Left ventricle myocardium inferior (tissue), 1 donor: Measurements from ENCODE around the gene AGO4. TPM values are rescaled to one million over a fixed set of nuclear protein-coding genes. Genes with fewer than 3 reads are reported as not detected.

Experiments
- DNase-seq: peaks from one replicate; pipeline ENCODE4 v3.0.0-alpha.2; 2020
- H3K27ac ChIP-seq: fragments of 200-600 bp; replicated peaks from 2 replicates; pipeline ENCODE4 v1.8.0; 2021
- H3K27me3 ChIP-seq: fragments of 200-600 bp; 2 replicates; pipeline ENCODE4 v1.8.0; 2021; ENCODE audit warnings: low read depth
- H3K36me3 ChIP-seq: fragments of 200-600 bp; 2 replicates; pipeline ENCODE4 v1.8.0; 2021
- H3K4me1 ChIP-seq: fragments of 200-600 bp; 2 replicates; pipeline ENCODE4 v1.8.0; 2021
- H3K4me3 ChIP-seq: fragments of 200-600 bp; 2 replicates; pipeline ENCODE4 v1.8.0; 2021; ENCODE audit warnings: mild to moderate bottlenecking, moderate library complexity
- H3K9me3 ChIP-seq: fragments of 200-600 bp; replicated peaks from 2 replicates; pipeline ENCODE4 v1.8.0; 2021
- intact Hi-C: fragments of 100-400 bp; cut with micrococcal nuclease; formaldehyde crosslinking; loops from one replicate; pipeline ENCODE4 v1.11.0; 2022
- total RNA-seq: library from RNA; stranded (reverse); fragmentation: NEBNext Ultra II Directional; extraction: Animal tissue kit (Norgen Biotek cat#: 25700); gene quantifications from one replicate; pipeline ENCODE4 v1.2.1, GENCODE V29; 2021
- TF ChIP-seq, protein P1 (sequence below): fragments of 200-600 bp; IDR thresholded peaks from 2 replicates; pipeline ENCODE4 v1.8.0; 2021; ENCODE audit warnings: antibody characterized with exemption, mild to moderate bottlenecking, borderline replicate concordance
- donor health status: DM: no; HTN: yes; CAD: no; lungs with severe emphysema.

The AGO4 gene
- total RNA-seq, 1 donor from 2014 or later, result 14.6 TPM

GRCh38 chr1:35844826-35845225, 37.0 kb downstream of the AGO4 start:
- H3K4me1 ChIP-seq, result peaks cover 37% of the 10 kb centered on the region
- no peak for DNase-seq
- TF ChIP-seq, protein P1, sequence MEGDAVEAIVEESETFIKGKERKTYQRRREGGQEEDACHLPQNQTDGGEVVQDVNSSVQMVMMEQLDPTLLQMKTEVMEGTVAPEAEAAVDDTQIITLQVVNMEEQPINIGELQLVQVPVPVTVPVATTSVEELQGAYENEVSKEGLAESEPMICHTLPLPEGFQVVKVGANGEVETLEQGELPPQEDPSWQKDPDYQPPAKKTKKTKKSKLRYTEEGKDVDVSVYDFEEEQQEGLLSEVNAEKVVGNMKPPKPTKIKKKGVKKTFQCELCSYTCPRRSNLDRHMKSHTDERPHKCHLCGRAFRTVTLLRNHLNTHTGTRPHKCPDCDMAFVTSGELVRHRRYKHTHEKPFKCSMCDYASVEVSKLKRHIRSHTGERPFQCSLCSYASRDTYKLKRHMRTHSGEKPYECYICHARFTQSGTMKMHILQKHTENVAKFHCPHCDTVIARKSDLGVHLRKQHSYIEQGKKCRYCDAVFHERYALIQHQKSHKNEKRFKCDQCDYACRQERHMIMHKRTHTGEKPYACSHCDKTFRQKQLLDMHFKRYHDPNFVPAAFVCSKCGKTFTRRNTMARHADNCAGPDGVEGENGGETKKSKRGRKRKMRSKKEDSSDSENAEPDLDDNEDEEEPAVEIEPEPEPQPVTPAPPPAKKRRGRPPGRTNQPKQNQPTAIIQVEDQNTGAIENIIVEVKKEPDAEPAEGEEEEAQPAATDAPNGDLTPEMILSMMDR, result no peak
- H3K9me3 ChIP-seq, result no peaks in the 10 kb centered on the region
- no peak overlapping the region for H3K27ac ChIP-seq
- H3K36me3 ChIP-seq, result peaks cover 56% of the 10 kb centered on the region
- H3K4me3 ChIP-seq, result no peak overlapping the region
- intact Hi-C loops, result no loop called here
- no peaks in the 10 kb centered on the region for H3K27me3 ChIP-seq

DNA sequence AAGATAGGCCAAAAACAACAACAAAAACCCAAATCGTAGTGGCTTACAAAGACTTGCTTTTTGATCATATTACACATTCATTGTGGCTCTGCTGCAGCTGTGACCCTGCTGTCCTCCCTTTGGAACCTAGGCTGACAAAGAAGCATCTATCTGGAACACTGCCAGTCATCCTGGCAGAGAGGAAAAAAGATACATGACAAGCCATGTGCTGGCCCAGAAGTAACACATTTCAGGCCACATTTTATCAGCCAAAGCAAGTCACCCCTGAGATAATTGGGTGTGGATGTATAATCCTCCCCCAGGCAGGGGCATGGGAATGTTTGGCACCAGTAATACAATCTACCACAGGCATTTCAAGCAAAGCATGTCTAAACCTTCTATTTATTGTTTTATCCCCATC, 38.0 kb downstream of the AGO4 start:
- peaks cover 46% of the 10 kb centered on the region for H3K4me1 ChIP-seq
- H3K9me3 ChIP-seq, result no peaks in the 10 kb centered on the region
- intact Hi-C loops, result no loop called here
- no peaks in the 10 kb centered on the region for H3K27me3 ChIP-seq
- peaks cover 55% of the 10 kb centered on the region for H3K36me3 ChIP-seq
- H3K4me3 ChIP-seq, result no peak overlapping the region
- peak overlapping the region; percentile 84 for H3K27ac ChIP-seq
- no peak for DNase-seq
- TF ChIP-seq, protein P1, result no peak

DNA sequence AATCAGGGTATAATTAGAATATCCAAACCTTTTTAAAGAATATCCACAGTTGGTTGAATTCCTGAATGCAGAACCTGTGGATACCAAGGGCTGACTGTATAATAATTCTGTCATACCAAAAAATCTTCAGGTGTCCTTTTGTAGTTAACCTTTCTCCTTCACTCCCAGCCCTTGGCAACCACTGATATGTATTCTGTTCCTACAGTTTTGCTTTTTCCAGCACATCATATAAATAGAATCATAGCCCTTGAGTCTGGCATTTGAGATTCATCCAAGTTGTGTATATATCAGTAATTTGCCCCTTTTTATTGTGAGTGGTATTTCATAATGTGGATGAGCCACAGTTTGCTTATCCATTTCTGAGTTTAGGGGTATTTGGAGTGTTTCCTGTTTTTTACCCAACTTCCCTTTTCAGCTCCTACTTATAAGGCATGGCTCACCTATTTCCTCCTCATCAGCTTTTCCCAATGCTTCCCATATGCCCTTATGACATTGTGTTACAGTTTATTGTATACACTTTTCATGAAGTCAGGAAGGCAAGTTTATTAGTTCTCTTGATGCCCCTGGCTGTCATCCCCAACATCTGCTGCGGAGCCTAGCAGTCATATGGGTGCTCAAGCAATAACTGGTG, 40.2 kb downstream of the AGO4 start:
- no peak for DNase-seq
- H3K27ac ChIP-seq, result peak overlapping the region; percentile 84
- no peaks in the 10 kb centered on the region for H3K9me3 ChIP-seq
- H3K4me1 ChIP-seq, result peaks cover 66% of the 10 kb centered on the region
- TF ChIP-seq, protein P1, result no peak
- H3K4me3 ChIP-seq, result no peak overlapping the region
- no peaks in the 10 kb centered on the region for H3K27me3 ChIP-seq
- H3K36me3 ChIP-seq, result peaks cover 34% of the 10 kb centered on the region
- intact Hi-C loops, result no loop called here

DNA sequence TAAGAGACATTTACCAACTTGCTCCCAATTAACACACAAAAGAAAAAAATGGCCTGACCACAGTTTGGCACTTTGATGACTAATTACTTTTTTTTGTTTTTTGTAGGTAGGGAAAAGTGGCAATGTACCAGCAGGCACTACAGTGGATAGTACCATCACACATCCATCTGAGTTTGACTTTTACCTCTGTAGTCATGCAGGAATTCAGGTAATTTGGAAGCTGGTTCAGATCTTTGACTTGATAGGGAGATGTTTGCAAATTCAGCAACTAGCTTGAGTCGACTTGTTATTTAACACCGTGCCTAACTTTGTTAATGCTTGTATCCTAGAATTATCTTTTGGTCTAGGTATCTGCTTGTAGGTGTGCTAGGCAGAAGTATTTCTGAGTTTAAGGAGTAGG, 42.2 kb downstream of the AGO4 start:
- Histone ChIP-seq H3K27me3 (no peaks in the 10 kb centered on the region), H3K4me3 (no peak overlapping the region), H3K36me3 (peaks cover 39% of the 10 kb centered on the region), H3K9me3 (no peaks in the 10 kb centered on the region), H3K4me1 (peaks cover 66% of the 10 kb centered on the region), H3K27ac (peak overlapping the region; percentile 84)
- TF ChIP-seq, protein P1, result no peak
- intact Hi-C loops, result no loop called here
- DNase-seq, result no peak

DNA sequence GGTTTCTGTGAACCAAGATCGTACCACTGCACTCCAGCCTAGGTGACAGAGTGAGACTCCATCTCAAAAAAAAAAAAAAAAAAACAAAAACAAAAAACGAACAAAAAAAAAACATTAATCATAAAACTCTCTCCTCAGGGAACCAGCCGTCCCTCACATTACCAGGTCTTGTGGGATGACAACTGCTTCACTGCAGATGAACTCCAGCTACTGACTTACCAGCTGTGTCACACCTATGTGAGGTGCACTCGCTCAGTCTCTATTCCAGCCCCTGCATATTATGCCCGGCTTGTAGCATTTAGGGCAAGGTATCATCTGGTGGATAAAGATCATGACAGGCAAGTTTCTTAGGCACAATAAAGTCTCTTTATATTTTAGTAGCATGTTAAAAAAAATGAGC, 42.9 kb downstream of the AGO4 start:
- H3K27me3 ChIP-seq, result no peaks in the 10 kb centered on the region
- intact Hi-C loops, result no loop called here
- H3K36me3 ChIP-seq, result peaks cover 42% of the 10 kb centered on the region
- peaks cover 60% of the 10 kb centered on the region for H3K4me1 ChIP-seq
- H3K4me3 ChIP-seq, result no peak overlapping the region
- peak overlapping the region; percentile 84 for H3K27ac ChIP-seq
- no peaks in the 10 kb centered on the region for H3K9me3 ChIP-seq
- TF ChIP-seq, protein P1, result no peak
- no peak for DNase-seq
